Naive B cell (primary cell): ENCODE data around the gene LCK. TPM values are rescaled to one million over a fixed set of nuclear protein-coding genes. Genes with fewer than 3 reads are reported as not detected.
"Not testable (repeated sequence)": the region's sequence is repeated elsewhere in the genome, so short reads cannot be mapped to it uniquely, and the experiment has no call there.

Experiments used
- ATAC-seq, 2 donors: fragments of 150-1000 bp; cut with Tn5 transposase; 2 replicates each; pipeline ENCODE4 v1.10.0; 2021; ENCODE audit warnings: low read depth in 2 of 2, mild to moderate bottlenecking in 2 of 2, moderate library complexity in 2 of 2
- DNase-seq: peaks from one replicate; pipeline ENCODE4 v3.0.0; 2022
- H3K27ac Mint-ChIP-seq, 6 donors: one replicate each; pipeline ENCODE4 v1.8.0; 2020 to 2022; ENCODE audit warnings: mild to moderate bottlenecking in 6 of 6, mixed read lengths in 6 of 6, moderate library complexity in 5 of 6, inconsistent platforms in 2 of 6
- H3K27me3 Mint-ChIP-seq, 3 donors: one replicate each; pipeline ENCODE4 v1.8.0; 2021 to 2022; ENCODE audit warnings: mixed read lengths in 3 of 3, mild to moderate bottlenecking in 1 of 3
- H3K36me3 Mint-ChIP-seq, 2 donors: one replicate each; pipeline ENCODE4 v1.8.0; 2020 to 2022; ENCODE audit warnings: mixed read lengths in 2 of 2, inconsistent platforms in 1 of 2, mild to moderate bottlenecking in 1 of 2
- H3K4me1 Mint-ChIP-seq, 3 donors: one replicate each; pipeline ENCODE4 v1.8.0; 2020 to 2022; ENCODE audit warnings: mixed read lengths in 3 of 3, inconsistent platforms in 1 of 3, mild to moderate bottlenecking in 1 of 3, moderate library complexity in 1 of 3
- H3K4me3 Mint-ChIP-seq, 8 donors: one replicate each; pipeline ENCODE4 v1.8.0; 2020 to 2022; ENCODE audit warnings: mild to moderate bottlenecking in 8 of 8, mixed read lengths in 8 of 8, moderate library complexity in 8 of 8, inconsistent platforms in 2 of 8
- H3K9me3 Mint-ChIP-seq, 7 donors: one replicate each; pipeline ENCODE4 v1.8.0; 2020 to 2022; ENCODE audit warnings: mixed read lengths in 7 of 7, mild to moderate bottlenecking in 5 of 7, inconsistent platforms in 2 of 7, moderate library complexity in 1 of 7
- polyA plus RNA-seq, 6 donors: library from polyadenylated mRNA; unstranded; fragments of 300-500 nt; fragmentation: Illumina TruSeq; gene quantifications; one replicate each; pipeline ENCODE4 v1.2.3, GENCODE V29; 2021; ENCODE audit warnings: low read depth in 6 of 6

LCK gene
- polyA plus RNA-seq, 6 donors from 2014 or later = 57.7 to 124 (median 61.1) TPM

DNA sequence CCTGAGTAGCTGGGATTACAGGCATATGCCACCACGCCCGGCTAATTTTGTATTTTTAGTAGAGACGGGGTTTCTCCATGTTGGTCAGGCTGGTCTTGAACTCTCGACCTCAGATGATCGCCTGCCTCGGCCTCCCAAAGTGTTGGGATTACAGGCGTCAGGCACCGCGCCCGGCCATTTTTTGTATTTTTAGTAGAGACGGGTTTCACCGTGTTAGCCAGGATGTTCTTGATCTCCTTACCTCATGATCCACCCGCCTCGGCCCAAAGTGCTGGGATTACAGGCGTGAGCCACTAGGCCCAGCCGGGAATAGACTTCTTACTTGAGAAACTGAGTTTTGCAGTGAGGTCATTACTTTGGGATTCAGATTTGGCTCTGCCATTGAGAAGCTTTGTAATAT lies 47.1 kb downstream of the LCK start:
- H3K9me3 Mint-ChIP-seq, ATAC-seq, DNase-seq, H3K27me3 Mint-ChIP-seq: not testable (repeated sequence)
- Mint-ChIP-seq H3K27ac (peak overlapping the region in 1 of 6 donors; percentile 36), H3K4me1 (peaks cover 32 to 85% (median 71%) of the 10 kb centered on the region in 3 donors), H3K36me3 (peaks cover 14 to 23% of the 10 kb centered on the region in 2 donors), H3K4me3 (peak overlapping the region in 1 of 8 donors; percentile 40)

GRCh38 chr1:32299327-32299726 lies 48.3 kb downstream of the LCK start:
- Mint-ChIP-seq H3K4me3 (peak overlapping the region in 1 of 8 donors; percentile 22), H3K4me1 (peaks cover 32 to 77% (median 65%) of the 10 kb centered on the region in 3 donors), H3K36me3 (peaks cover 23 to 30% of the 10 kb centered on the region in 2 donors), H3K9me3 (peaks cover 0 to 2% (median 0%) of the 10 kb centered on the region in 7 donors), H3K27ac (peak overlapping the region in 4 of 6 donors; percentile 15 to 80 (median 42)), H3K27me3 (no peaks in the 10 kb centered on the region)
- ATAC-seq (no peak), DNase-seq (no peak)

DNA sequence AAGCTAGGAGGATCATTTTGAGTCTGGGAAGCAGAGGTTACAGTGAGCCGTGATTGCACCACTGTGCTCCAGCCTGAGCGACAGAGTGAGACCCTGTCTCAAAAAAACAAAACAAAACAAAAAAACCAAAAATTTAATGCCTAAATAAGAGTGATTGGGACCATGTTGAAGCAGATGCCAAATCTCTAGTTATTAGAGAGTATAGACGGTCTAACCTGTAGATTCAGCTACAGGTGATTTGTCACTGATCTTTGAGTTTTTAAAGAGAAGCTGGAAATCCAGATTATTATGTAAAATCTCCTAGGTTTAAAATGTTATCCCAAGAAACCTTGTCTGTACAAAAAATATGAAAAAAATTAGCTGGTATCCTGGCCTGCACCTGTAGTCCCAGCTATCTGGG lies 52.3 kb downstream of the LCK start:
- DNase-seq = no peak
- H3K27ac Mint-ChIP-seq = no peak overlapping the region
- peaks cover 31 to 32% of the 10 kb centered on the region in 2 donors for H3K36me3 Mint-ChIP-seq
- peaks cover 30 to 59% (median 55%) of the 10 kb centered on the region in 3 donors for H3K4me1 Mint-ChIP-seq
- no peak overlapping the region for H3K4me3 Mint-ChIP-seq
- no peaks in the 10 kb centered on the region for H3K27me3 Mint-ChIP-seq
- H3K9me3 Mint-ChIP-seq = peaks cover 0 to 2% (median 0%) of the 10 kb centered on the region in 7 donors
- no peak for ATAC-seq

GRCh38 chr1:32303997-32304622 lies 53.0 kb downstream of the LCK start:
- peaks cover 31 to 32% of the 10 kb centered on the region in 2 donors for H3K36me3 Mint-ChIP-seq
- no peak for DNase-seq
- ATAC-seq = no peak
- H3K27ac Mint-ChIP-seq = peak overlapping the region; percentile 3 to 88 (median 59)
- no peak overlapping the region for H3K4me3 Mint-ChIP-seq
- peaks cover 34 to 63% (median 59%) of the 10 kb centered on the region in 3 donors for H3K4me1 Mint-ChIP-seq
- no peaks in the 10 kb centered on the region for H3K27me3 Mint-ChIP-seq
- peaks cover 0 to 2% (median 0%) of the 10 kb centered on the region in 7 donors for H3K9me3 Mint-ChIP-seq

- Mint-ChIP-seq H3K9me3 (peaks cover 0 to 2% (median 0%) of the 10 kb centered on the region in 7 donors), H3K36me3 (peaks cover 31 to 32% of the 10 kb centered on the region in 2 donors), H3K4me1 (peaks cover 41 to 63% (median 59%) of the 10 kb centered on the region in 3 donors), H3K27ac (peak overlapping the region in 1 of 6 donors; percentile 41), H3K27me3 (no peaks in the 10 kb centered on the region), H3K4me3 (no peak overlapping the region)
- no peak for DNase-seq
- no peak for ATAC-seq
Observed at GRCh38 chr1:32305310-32305709, 54.2 kb downstream of the LCK start.

DNA sequence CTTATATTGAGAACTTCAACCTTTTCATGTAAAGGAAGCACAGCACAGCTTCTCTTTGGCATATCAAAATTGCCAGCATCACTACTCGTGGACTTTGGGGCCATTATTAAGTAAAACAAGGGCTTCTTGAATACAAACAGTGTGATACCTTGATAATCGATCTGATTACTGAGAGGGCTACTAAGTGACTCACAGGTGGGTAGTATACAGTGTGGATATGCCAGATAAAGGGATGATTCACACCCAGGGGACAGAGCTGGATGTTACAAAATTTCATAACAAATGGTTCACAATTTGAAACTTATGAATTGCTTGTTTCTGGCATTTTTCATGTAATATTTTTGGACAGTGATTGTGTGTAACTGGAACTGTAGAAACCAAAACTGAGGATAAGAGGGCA lies 56.3 kb downstream of the LCK start:
- Mint-ChIP-seq H3K4me1 (peaks cover 45 to 63% (median 57%) of the 10 kb centered on the region in 3 donors), H3K36me3 (peaks cover 19 to 24% of the 10 kb centered on the region in 2 donors), H3K27me3 (no peaks in the 10 kb centered on the region), H3K4me3 (peak overlapping the region in 7 of 8 donors; percentile 1 to 74 (median 40)), H3K27ac (peak overlapping the region; percentile 58 to 93 (median 86)), H3K9me3 (peaks cover 0 to 2% (median 0%) of the 10 kb centered on the region in 7 donors)
- DNase-seq (no peak), ATAC-seq (no peak)

GRCh38 chr1:32309960-32310359 lies 58.9 kb downstream of the LCK start:
- peak overlapping the region in 5 of 6 donors; percentile 45 to 85 (median 83) for H3K27ac Mint-ChIP-seq
- H3K27me3 Mint-ChIP-seq = no peaks in the 10 kb centered on the region
- no peak for DNase-seq
- H3K4me1 Mint-ChIP-seq = peaks cover 50 to 72% (median 70%) of the 10 kb centered on the region in 3 donors
- peak overlapping the region in 4 of 8 donors; percentile 12 to 75 (median 43) for H3K4me3 Mint-ChIP-seq
- no peak for ATAC-seq
- H3K9me3 Mint-ChIP-seq = peaks cover 0 to 2% (median 0%) of the 10 kb centered on the region in 7 donors
- peaks cover 8 to 12% of the 10 kb centered on the region in 2 donors for H3K36me3 Mint-ChIP-seq

DNA sequence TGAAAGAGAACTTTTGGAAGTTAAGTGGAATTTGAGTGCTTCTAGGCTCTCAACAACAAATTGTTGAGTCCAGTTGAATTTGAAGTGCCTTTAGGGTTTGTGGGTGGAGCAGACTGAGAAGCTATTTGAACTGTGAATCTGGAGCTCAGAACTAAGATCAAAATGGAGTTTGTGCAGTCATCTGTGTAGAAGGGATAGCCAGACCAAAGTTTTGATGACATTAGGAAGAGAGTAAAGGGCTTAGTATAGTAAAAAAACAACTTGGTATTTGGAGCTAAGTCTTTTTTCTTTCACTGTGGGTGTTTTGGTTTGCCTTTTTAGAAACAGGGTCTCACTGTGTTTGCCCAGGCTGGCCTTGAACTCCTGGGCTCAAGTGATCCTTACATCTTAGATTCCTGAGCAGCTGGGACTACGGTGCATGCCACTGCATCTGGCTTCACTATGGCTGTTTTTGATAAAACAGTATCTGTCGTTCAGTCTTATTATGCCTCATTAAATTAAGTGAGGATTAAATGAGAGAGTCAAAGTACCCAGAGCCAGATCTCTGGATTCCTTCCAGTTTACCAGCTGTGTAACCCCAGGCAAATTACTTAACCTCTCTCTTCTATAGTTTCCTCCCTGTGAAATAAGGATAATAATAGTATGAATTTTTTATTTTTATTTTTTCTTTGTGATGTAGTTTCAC lies 60.8 kb downstream of the LCK start:
- ATAC-seq = no peak
- no peaks in the 10 kb centered on the region for H3K27me3 Mint-ChIP-seq
- peaks cover 8 to 13% of the 10 kb centered on the region in 2 donors for H3K36me3 Mint-ChIP-seq
- H3K27ac Mint-ChIP-seq = peak overlapping the region in 5 of 6 donors; percentile 2 to 95 (median 40)
- H3K4me3 Mint-ChIP-seq = peak overlapping the region in 3 of 8 donors; percentile 17 to 54 (median 45)
- H3K4me1 Mint-ChIP-seq = peaks cover 60 to 85% (median 81%) of the 10 kb centered on the region in 3 donors
- DNase-seq = no peak
- H3K9me3 Mint-ChIP-seq = no peaks in the 10 kb centered on the region

DNA sequence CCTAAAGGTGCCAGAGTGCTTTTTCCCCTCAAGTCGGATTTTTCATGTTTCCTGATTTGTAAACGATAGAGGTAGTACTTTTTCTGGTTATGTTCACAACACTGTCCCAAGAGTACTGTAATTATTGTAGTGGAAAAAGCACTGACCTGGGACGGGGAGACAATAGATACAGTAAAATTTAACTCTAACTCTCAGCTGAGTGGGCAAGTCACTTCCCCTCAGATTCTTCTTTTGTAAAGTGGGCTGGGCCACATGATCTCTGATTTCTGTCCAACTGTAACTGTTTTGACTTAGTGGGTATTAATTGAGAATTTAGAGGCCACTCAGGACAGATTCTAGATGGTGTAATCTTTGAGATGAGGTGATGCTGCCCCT lies 65.8 kb downstream of the LCK start:
- H3K36me3 Mint-ChIP-seq = peaks cover 6 to 8% of the 10 kb centered on the region in 2 donors
- no peaks in the 10 kb centered on the region for H3K27me3 Mint-ChIP-seq
- H3K9me3 Mint-ChIP-seq = no peaks in the 10 kb centered on the region
- DNase-seq (peak; percentile 51), ATAC-seq (peak; percentile 80 to 87)
- H3K27ac Mint-ChIP-seq = peak overlapping the region; percentile 84 to 98 (median 92)
- H3K4me3 Mint-ChIP-seq = peak overlapping the region; percentile 28 to 85 (median 74)
- H3K4me1 Mint-ChIP-seq = peaks cover 35 to 75% (median 63%) of the 10 kb centered on the region in 3 donors

GRCh38 chr1:32318127-32318869 lies 67.2 kb downstream of the LCK start:
- H3K36me3 Mint-ChIP-seq = peaks cover 6 to 8% of the 10 kb centered on the region in 2 donors
- H3K4me1 Mint-ChIP-seq = peaks cover 44 to 78% (median 67%) of the 10 kb centered on the region in 3 donors
- peak overlapping the region in 5 of 8 donors; percentile 20 to 77 (median 35) for H3K4me3 Mint-ChIP-seq
- no peak for DNase-seq
- H3K27me3 Mint-ChIP-seq = no peaks in the 10 kb centered on the region
- H3K9me3 Mint-ChIP-seq = no peaks in the 10 kb centered on the region
- peak overlapping the region in 5 of 6 donors; percentile 39 to 89 (median 66) for H3K27ac Mint-ChIP-seq
- no peak for ATAC-seq

GRCh38 chr1:32321712-32322291 lies 70.7 kb downstream of the LCK start:
- Mint-ChIP-seq H3K27ac (peak overlapping the region; percentile 58 to 92 (median 80)), H3K4me1 (peaks cover 33 to 74% (median 47%) of the 10 kb centered on the region in 3 donors), H3K27me3 (no peaks in the 10 kb centered on the region), H3K4me3 (peak overlapping the region; percentile 15 to 89 (median 80)), H3K9me3 (no peaks in the 10 kb centered on the region), H3K36me3 (peaks cover 9 to 10% of the 10 kb centered on the region in 2 donors)
- peak; percentile 27 to 41 for ATAC-seq
- no peak for DNase-seq

- peak overlapping the region in 1 of 6 donors; percentile 34 for H3K27ac Mint-ChIP-seq
- H3K9me3 Mint-ChIP-seq = no peaks in the 10 kb centered on the region
- DNase-seq = no peak
- no peak overlapping the region for H3K4me3 Mint-ChIP-seq
- H3K27me3 Mint-ChIP-seq = no peaks in the 10 kb centered on the region
- peaks cover 22 to 44% of the 10 kb centered on the region in 2 donors for H3K36me3 Mint-ChIP-seq
- no peak for ATAC-seq
- peaks cover 22 to 49% (median 26%) of the 10 kb centered on the region in 3 donors for H3K4me1 Mint-ChIP-seq
Observed at GRCh38 chr1:32327204-32327603, 76.1 kb downstream of the LCK start.
